Fibroblast of the conjunctiva (primary cell): Measurements from ENCODE around the gene KIR3DL3.
"Not testable (repeated sequence)": the region's sequence is repeated elsewhere in the genome, so short reads cannot be mapped to it uniquely, and the experiment has no call there.

Experiments
- DNase-seq: peaks from one replicate; pipeline ENCODE4 v3.0.0-alpha.2; 2010; ENCODE audit warnings: low read depth

Gene KIR3DL3

DNA sequence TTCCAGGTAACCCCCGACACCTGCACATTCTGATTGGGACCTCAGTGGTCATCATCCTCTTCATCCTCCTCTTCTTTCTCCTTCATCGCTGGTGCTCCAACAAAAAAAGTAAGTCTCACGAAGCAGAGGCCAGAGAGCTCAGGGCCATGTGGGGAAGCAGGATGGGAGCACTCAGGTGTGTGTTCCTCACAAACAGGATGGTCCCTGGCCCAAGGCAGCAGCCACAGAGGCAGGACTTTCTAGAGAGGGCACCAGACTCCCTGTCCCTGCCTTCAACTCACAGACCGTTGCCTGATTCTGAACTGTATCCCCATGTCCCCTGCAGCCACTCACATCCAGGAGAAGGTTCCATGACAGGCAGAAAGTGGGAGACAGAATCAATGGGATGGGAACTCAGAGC is 58.7 kb downstream of the KIR3DL3 start:
- not testable (repeated sequence) for DNase-seq
